Memory B cell (primary cell): ENCODE data around the gene NDUFAF3.

Experiments
- ATAC-seq: fragments of 150-1000 bp; cut with Tn5 transposase; 2 replicates; pipeline ENCODE4 v1.10.0; 2021; ENCODE audit warnings: low read depth, mild to moderate bottlenecking, moderate library complexity
- DNase-seq, 2 donors: peaks; one replicate each; pipeline ENCODE4 v3.0.0; 2022; ENCODE audit warnings: low spot score in 2 of 2
- H3K27ac Mint-ChIP-seq: one replicate; pipeline ENCODE4 v1.8.0; 2022; ENCODE audit warnings: mild to moderate bottlenecking, moderate library complexity, mixed read lengths
- H3K27me3 Mint-ChIP-seq: one replicate; pipeline ENCODE4 v1.8.0; 2022; ENCODE audit warnings: mixed read lengths
- H3K36me3 Mint-ChIP-seq: one replicate; pipeline ENCODE4 v1.8.0; 2022; ENCODE audit warnings: mild to moderate bottlenecking, mixed read lengths
- H3K4me1 Mint-ChIP-seq: one replicate; pipeline ENCODE4 v1.8.0; 2022; ENCODE audit warnings: mixed read lengths
- H3K4me3 Mint-ChIP-seq: one replicate; pipeline ENCODE4 v1.8.0; 2022; ENCODE audit warnings: mild to moderate bottlenecking, moderate library complexity, mixed read lengths
- H3K9me3 Mint-ChIP-seq: one replicate; pipeline ENCODE4 v1.8.0; 2022; ENCODE audit warnings: mixed read lengths

The NDUFAF3 gene

GRCh38 chr3:49021813-49022687 lies at the start of gene NDUFAF3:
Gene NDUFAF3 (plus strand): TSS chr3:49022121. CDS start chr3:49022145, 24 bp downstream.
- Mint-ChIP-seq H3K4me1 (peaks cover 30% of the 10 kb centered on the region), H3K36me3 (peaks cover 18% of the 10 kb centered on the region)

DNA sequence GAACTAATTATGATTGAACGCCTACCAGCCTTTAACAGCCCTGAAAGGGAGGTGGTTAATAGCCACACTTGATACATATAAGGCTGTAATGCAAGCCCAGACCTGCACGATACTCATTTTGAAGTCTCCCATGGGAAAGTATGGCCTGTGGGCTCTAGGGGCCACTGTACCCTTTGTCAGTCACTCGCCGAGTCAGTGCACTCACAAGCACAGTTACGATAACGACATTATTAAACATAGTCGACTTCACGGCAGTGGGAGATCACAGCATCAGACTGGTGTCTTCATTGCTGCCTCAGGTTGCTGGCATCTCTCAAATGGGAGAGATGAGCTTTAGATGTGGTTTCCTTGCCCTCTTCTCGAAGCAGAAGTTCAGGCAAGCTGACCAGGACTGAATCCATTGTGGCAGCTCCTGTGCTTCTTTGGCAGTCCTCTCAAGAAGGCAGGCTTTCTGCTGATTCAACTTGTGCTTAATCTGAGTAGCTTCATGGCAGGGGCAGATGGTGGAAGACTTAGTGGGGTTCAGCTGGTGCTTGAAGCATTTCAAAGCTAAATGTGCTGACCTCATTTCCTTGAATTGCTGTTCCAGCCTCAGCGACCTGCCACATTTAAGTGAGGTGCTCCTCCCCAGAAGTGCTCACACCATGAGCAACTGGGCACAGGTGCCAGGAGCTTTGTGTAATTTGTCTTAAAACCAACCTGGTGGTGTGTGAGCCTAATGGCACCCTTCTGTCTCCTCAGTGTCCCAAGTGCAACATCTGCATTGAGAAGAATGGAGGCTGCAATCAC lies 47.7 kb upstream of the NDUFAF3 start:
- Mint-ChIP-seq H3K4me3 (no peak overlapping the region), H3K36me3 (peaks cover 28% of the 10 kb centered on the region)

More at GRCh38 chr3:49021813-49022687, at the start of gene NDUFAF3:
- Mint-ChIP-seq H3K4me3 (peak within 1 kb of the TSS; percentile 99), H3K27ac (peak within 1 kb of the TSS; percentile 98), H3K27me3 (no peaks in the 10 kb centered on the region), H3K9me3 (no peaks in the 10 kb centered on the region)
- peak; percentile 71 for ATAC-seq
- DNase-seq: peak in 1 of 2 donors; percentile 97

GRCh38 chr3:48979451-48979850 lies 42.5 kb upstream of the NDUFAF3 start:
- ATAC-seq: no peak
- H3K4me1 Mint-ChIP-seq: no peaks in the 10 kb centered on the region
- DNase-seq: no peak
- no peaks in the 10 kb centered on the region for H3K9me3 Mint-ChIP-seq
- H3K27me3 Mint-ChIP-seq: no peaks in the 10 kb centered on the region
- peaks cover 21% of the 10 kb centered on the region for H3K36me3 Mint-ChIP-seq
- no peak overlapping the region for H3K27ac Mint-ChIP-seq
- H3K4me3 Mint-ChIP-seq: no peak overlapping the region

More for the DNA sequence above, 47.7 kb upstream of the NDUFAF3 start:
- H3K27ac Mint-ChIP-seq: no peak overlapping the region
- no peak for DNase-seq
- no peaks in the 10 kb centered on the region for H3K4me1 Mint-ChIP-seq
- no peak for ATAC-seq
- H3K9me3 Mint-ChIP-seq: no peaks in the 10 kb centered on the region
- H3K27me3 Mint-ChIP-seq: no peaks in the 10 kb centered on the region

DNA sequence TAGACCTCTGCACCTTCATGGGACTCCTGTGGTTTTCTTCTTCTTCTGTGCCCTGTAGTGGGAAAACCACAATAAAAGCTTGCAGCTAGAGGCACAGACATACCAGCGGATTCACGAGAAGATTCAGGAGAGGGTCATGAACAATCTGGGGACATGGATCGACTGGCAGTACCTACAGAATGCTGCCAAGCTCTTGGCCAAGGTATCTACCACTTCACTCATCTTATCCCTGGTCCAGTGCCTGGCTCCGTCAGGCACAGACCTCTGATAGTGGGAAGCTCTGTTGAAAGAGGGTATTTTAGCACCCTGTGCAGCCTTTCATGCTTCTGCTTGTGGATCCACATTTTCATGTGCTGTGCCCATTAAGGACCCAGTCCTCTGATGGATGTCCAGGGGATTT lies 41.6 kb upstream of the NDUFAF3 start:
- DNase-seq (no peak), ATAC-seq (no peak)
- Mint-ChIP-seq H3K27ac (no peak overlapping the region), H3K4me3 (no peak overlapping the region), H3K36me3 (peaks cover 16% of the 10 kb centered on the region), H3K9me3 (no peaks in the 10 kb centered on the region), H3K27me3 (no peaks in the 10 kb centered on the region), H3K4me1 (no peaks in the 10 kb centered on the region)

GRCh38 chr3:48982016-48982415 lies 39.9 kb upstream of the NDUFAF3 start:
- H3K36me3 Mint-ChIP-seq: peaks cover 14% of the 10 kb centered on the region
- no peak for ATAC-seq

GRCh38 chr3:48982686-48983085 lies 39.2 kb upstream of the NDUFAF3 start:
- Mint-ChIP-seq H3K36me3 (peaks cover 14% of the 10 kb centered on the region), H3K4me1 (no peaks in the 10 kb centered on the region), H3K9me3 (no peaks in the 10 kb centered on the region), H3K27ac (no peak overlapping the region), H3K27me3 (no peaks in the 10 kb centered on the region), H3K4me3 (no peak overlapping the region)
- ATAC-seq (no peak), DNase-seq (no peak)

More at GRCh38 chr3:48982016-48982415, 39.9 kb upstream of the NDUFAF3 start:
- Mint-ChIP-seq H3K4me3 (no peak overlapping the region), H3K9me3 (no peaks in the 10 kb centered on the region), H3K27me3 (no peaks in the 10 kb centered on the region), H3K4me1 (no peaks in the 10 kb centered on the region), H3K27ac (no peak overlapping the region)
- DNase-seq: no peak

DNA sequence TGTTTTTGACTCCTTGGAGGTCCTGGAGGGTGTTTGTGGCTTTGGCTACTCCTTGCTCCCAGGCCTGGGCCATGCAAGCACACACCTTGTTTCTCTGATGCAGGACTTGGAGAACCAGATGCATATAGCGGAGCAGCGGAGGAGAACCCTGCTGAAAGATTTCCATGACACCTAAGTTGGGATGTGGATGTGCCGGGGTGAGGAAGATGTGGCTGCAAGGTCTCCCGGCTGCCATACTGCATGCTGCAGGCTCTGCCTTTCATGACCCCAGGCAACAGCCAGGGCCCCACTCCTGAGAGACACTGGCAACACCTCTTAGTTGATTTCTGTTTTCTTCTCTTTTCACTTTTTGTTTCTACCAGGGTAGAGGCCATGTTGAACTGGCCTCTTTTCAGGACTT lies 38.8 kb upstream of the NDUFAF3 start:
- peaks cover 3% of the 10 kb centered on the region for H3K4me1 Mint-ChIP-seq

DNA sequence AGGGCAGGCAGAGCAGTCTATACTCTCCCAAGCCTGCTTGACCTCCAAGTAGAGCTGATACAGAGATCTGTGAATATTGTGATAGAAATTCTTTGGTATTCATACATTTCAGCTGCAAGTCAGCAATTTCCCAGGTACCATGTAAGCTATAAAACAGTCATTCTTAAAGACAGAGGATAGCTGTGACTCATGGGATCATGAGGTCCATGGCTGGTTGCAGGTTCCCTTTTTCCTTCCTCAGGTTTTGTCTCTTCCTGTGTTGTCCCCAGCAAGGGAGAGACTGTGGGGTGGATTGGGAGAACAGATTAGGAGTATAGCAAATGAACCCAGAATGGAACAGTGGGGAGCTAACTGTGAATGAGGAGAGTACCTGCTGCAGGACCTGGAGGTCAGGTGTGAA lies 37.3 kb upstream of the NDUFAF3 start:
- Mint-ChIP-seq H3K27me3 (no peaks in the 10 kb centered on the region), H3K4me3 (no peak overlapping the region), H3K9me3 (no peaks in the 10 kb centered on the region), H3K4me1 (peaks cover 11% of the 10 kb centered on the region), H3K36me3 (peaks cover 6% of the 10 kb centered on the region), H3K27ac (no peak overlapping the region)
- no peak for ATAC-seq
- no peak for DNase-seq

More for the DNA sequence above, 38.8 kb upstream of the NDUFAF3 start:
- Mint-ChIP-seq H3K27ac (peak overlapping the region; percentile 24), H3K9me3 (no peaks in the 10 kb centered on the region), H3K36me3 (peaks cover 12% of the 10 kb centered on the region), H3K4me3 (no peak overlapping the region), H3K27me3 (no peaks in the 10 kb centered on the region)
- ATAC-seq: no peak
- DNase-seq: no peak

GRCh38 chr3:48985831-48986376 lies 36.0 kb upstream of the NDUFAF3 start:
- Mint-ChIP-seq H3K4me1 (peaks cover 16% of the 10 kb centered on the region), H3K27ac (peak overlapping the region; percentile 40), H3K36me3 (peaks cover 1% of the 10 kb centered on the region), H3K27me3 (no peaks in the 10 kb centered on the region), H3K4me3 (no peak overlapping the region), H3K9me3 (no peaks in the 10 kb centered on the region)
- no peak for DNase-seq
- ATAC-seq: no peak

DNA sequence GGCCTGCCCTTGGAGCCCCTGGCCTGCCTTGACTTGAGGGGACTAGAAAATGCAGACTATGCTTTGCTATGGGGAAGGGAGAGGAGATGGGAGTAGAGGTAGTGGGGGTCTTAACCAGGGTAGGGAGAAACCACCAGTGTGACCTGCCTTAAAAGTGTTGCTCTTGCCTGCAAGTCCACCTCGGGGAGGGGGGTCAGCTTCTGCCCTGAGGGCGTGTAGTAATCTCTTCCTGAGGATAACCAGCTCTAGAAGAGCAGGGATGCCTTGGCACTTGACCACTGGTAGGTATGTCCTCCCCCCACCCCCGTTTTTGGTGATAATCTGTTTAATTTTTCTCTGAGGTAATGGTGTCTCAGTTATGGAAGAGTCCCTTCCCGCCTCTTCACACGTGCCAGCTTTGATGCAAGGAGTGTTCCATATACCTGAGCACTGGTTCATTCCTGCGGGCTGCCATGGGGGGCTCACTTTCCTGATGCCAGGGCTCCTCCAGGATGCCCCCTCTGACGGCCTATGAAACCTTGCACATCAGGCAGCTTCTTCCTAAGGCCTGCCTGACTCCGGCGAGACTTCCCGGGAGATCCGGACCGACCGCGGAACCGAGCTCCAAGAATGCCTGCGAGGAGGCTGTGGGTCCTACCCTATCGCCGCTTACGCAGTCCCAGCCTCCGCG lies 32.7 kb upstream of the NDUFAF3 start:
- peak overlapping the region; percentile 89 for H3K27ac Mint-ChIP-seq
- no peak for ATAC-seq
- H3K4me3 Mint-ChIP-seq: peak overlapping the region; percentile 93
- no peak for DNase-seq
- no peaks in the 10 kb centered on the region for H3K36me3 Mint-ChIP-seq
- no peaks in the 10 kb centered on the region for H3K27me3 Mint-ChIP-seq
- H3K4me1 Mint-ChIP-seq: peaks cover 24% of the 10 kb centered on the region
- H3K9me3 Mint-ChIP-seq: no peaks in the 10 kb centered on the region

DNA sequence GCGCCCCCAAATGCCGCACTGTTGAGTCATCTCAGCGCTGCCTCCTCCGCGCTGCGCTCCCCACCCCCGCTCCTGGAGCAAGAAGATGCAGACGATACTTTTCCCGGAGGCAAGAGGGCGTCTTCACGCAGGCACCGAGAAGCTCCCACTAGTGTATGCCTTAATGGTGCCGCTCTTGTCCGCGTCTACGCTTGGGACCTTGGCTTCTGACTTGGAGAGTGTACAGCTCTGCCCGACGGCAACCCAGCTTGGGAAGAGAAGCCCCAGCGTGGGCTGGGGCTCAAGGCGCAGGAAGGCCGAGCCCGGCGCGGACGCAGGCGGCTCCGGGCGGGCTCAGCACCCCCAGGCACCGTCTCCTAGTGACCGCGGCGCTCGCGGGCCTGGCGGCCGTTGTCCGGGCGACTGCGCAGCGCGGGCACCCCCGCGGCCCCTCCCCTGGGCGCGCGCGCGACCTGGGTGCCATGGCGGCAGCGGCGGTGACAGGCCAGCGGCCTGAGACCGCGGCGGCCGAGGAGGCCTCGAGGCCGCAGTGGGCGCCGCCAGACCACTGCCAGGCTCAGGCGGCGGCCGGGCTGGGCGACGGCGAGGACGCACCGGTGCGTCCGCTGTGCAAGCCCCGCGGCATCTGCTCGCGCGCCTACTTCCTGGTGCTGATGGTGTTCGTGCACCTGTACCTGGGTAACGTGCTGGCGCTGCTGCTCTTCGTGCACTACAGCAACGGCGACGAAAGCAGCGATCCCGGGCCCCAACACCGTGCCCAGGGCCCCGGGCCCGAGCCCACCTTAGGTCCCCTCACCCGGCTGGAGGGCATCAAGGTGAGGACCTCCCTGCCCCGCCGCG lies 31.9 kb upstream of the NDUFAF3 start, which contains the start of gene P4HTM:
Gene P4HTM, plus strand, starts transcription at position 446 of the 840 bp plus-strand sequence. Its CDS starts 16 bp downstream, at position 462.
- H3K36me3 Mint-ChIP-seq: peaks cover 3% of the 10 kb centered on the region
- H3K27ac Mint-ChIP-seq: peak within 1 kb of the TSS; percentile 89
- peak within 1 kb of the TSS; percentile 94 for H3K4me3 Mint-ChIP-seq
- ATAC-seq: peak; percentile 71
- no peaks in the 10 kb centered on the region for H3K9me3 Mint-ChIP-seq
- DNase-seq: peak; percentile 26 to 56
- no peaks in the 10 kb centered on the region for H3K27me3 Mint-ChIP-seq
- peaks cover 25% of the 10 kb centered on the region for H3K4me1 Mint-ChIP-seq

DNA sequence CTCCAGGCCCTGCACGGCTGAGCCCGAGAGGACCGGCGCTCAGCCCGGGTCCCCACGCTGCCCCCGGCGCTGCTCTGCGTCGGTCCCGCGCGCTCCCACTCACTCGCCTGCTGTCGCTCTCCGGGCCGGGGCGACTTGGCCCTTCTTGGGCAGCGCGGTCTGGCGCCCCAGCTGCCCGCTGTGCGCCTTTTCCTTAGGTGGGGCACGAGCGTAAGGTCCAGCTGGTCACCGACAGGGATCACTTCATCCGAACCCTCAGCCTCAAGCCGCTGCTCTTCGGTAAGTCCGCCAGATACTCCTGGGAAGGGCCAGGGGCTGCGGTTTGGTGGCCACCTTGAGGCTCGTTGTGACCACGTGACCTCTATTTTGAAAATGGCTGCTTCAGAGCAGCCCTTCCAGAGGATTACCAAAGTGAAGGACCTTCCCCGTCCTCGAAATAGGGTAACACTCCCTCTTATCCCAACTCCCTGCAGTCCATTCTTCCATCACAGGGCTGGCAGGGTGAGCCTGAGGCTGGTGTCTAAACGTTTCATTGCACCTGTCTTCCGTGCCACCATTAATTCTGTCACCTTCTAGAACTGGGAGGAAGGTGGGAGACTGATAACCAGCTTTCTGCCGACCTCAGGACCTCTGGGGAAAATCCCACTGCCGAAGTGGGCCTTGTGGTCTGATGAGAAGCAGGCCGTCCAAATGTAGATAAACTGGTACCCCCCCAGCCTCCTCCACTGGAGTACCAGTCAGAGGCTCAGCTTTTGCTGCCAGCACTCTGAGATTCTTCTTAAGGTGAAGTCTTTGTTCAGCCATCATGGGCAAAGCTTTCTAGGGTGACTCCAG lies 31.1 kb upstream of the NDUFAF3 start:
- ATAC-seq: peak; percentile 20
- Mint-ChIP-seq H3K4me1 (peaks cover 27% of the 10 kb centered on the region), H3K9me3 (no peaks in the 10 kb centered on the region), H3K4me3 (peak overlapping the region; percentile 94), H3K27ac (peak overlapping the region; percentile 89), H3K27me3 (no peaks in the 10 kb centered on the region), H3K36me3 (peaks cover 6% of the 10 kb centered on the region)
- DNase-seq: no peak
